ENCODE data around the gene BCL6B. TPM values are rescaled to one million over a fixed set of nuclear protein-coding genes. Genes with fewer than 3 reads are reported as not detected.
A peak's percentile ranks its signal among the peaks of the same experiment; 100 is the strongest.

Gene BCL6B
- total and polyA plus RNA-seq, 10 of the 15 experiments (the other 5 are each of a cell fraction or from before 2014, with no cell fraction given): 0.06 to 0.85 (median 0.11) TPM; not detected in 1

DNA sequence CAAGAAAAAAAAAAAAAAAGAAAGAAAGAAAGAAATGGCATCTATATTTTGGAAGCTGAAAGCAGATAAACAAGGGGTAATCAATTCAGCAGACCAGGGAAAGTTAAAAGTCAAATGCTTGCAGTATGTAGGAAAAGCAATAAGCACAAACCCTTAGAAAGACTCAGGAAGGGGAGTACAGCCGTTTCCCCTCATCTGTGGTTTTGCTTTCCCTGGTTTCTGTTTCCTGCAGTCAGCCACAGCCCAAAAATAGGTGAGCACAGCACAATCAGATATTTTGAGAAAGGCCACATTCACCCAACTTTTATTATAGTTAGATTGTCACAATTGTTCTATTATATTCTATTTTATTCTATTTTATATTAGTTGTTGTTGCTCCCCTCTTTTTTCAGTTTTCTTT is 41.4 kb upstream of the BCL6B start:
- no peaks in the 10 kb centered on the region for H3K4me1 ChIP-seq (ENCODE audit: control insufficient read depth, insufficient read depth, low read length)
- H2AFZ ChIP-seq (ENCODE audit: control insufficient read depth, low read depth, low read length): no peak overlapping the region
- no peaks in the 10 kb centered on the region for H3K79me2 ChIP-seq (ENCODE audit: control insufficient read depth, insufficient read depth, low read length)
- TF ChIP-seq JUND (IDR thresholded peaks at IDR 0.05; ENCODE audit: low read depth, low read length) (no peak), RUNX3 (IDR thresholded peaks at IDR 0.05; ENCODE audit: low read length) (peak; percentile 31; the same call in 1 of the 2 replicates), RCOR1 (conservative IDR thresholded peaks at IDR 0.05; ENCODE audit: low read depth, low read length) (no peak)
- ChIA-PET CTCF (no interaction called here), RAD21 (ENCODE audit: unreplicated experiment) (no interaction called here), SMC1A (ENCODE audit: uncharacterized antibody, unreplicated experiment) (no interaction called here), POLR2A (interaction anchor here (0.6 kb wide), 2 partner anchors 70 to 240 kb away, joined by 3 to 4 read pairs; no protein-coding TSS in a partner anchor)
- intact Hi-C loops (cut with micrococcal nuclease; ENCODE audit: unreplicated experiment) (no loop called here), in situ Hi-C loops (cut with MboI) (no loop called here)
- no peaks in the 10 kb centered on the region for H3K9me3 ChIP-seq (replicated peaks; ENCODE audit: control insufficient read depth, insufficient read depth, low read length)
- BruUV-seq (replicated peaks): no TSS peak
- WGBS (ENCODE audit: insufficient coverage, insufficient replicate concordance, low lambda C conversion rate, missing lambda C conversion rate): 5% methylated on average over 1 of the region's 1 CpG
- no peaks in the 10 kb centered on the region for H3K36me3 ChIP-seq (ENCODE audit: control insufficient read depth in 2 of 2, insufficient read depth in 2 of 2, low read length in 1 of 2)
- no peak for FAIRE-seq
- no peak overlapping the region for H3K9ac ChIP-seq (ENCODE audit: control insufficient read depth, insufficient read depth, low read length)
- H4K20me1 ChIP-seq (ENCODE audit: control insufficient read depth, insufficient read depth): no peaks in the 10 kb centered on the region
- H3K4me2 ChIP-seq (ENCODE audit: control insufficient read depth, insufficient read depth): no peak overlapping the region
- no peaks in the 10 kb centered on the region for H3K27me3 ChIP-seq (replicated peaks in 1 of 2; ENCODE audit: control insufficient read depth in 2 of 2, insufficient read depth in 2 of 2, low read length in 1 of 2)
- no peak for ATAC-seq
- H3K4me3 ChIP-seq: no peak overlapping the region
- no peak overlapping the region for H3K27ac ChIP-seq (ENCODE audit: control insufficient read depth, insufficient read depth)
- DNase-seq (ENCODE audit: low read depth, low spot score): no peak

GRCh38 chr17:6985266-6985665 is 37.6 kb upstream of the BCL6B start:
- Histone ChIP-seq H3K9ac (ENCODE audit: control insufficient read depth, insufficient read depth, low read length) (no peak overlapping the region), H3K27ac (ENCODE audit: control insufficient read depth, insufficient read depth) (no peak overlapping the region), H3K27me3 (replicated peaks in 1 of 2; ENCODE audit: control insufficient read depth in 2 of 2, insufficient read depth in 2 of 2, low read length in 1 of 2) (no peaks in the 10 kb centered on the region), H3K9me3 (replicated peaks; ENCODE audit: control insufficient read depth, insufficient read depth, low read length) (no peaks in the 10 kb centered on the region), H3K36me3 (ENCODE audit: control insufficient read depth in 2 of 2, insufficient read depth in 2 of 2, low read length in 1 of 2) (no peaks in the 10 kb centered on the region), H3K79me2 (ENCODE audit: control insufficient read depth, insufficient read depth, low read length) (no peaks in the 10 kb centered on the region), H3K4me2 (ENCODE audit: control insufficient read depth, insufficient read depth) (no peak overlapping the region), H3K4me1 (ENCODE audit: control insufficient read depth, insufficient read depth, low read length) (no peaks in the 10 kb centered on the region), H2AFZ (ENCODE audit: control insufficient read depth, low read depth, low read length) (no peak overlapping the region), H3K4me3 (no peak overlapping the region), H4K20me1 (ENCODE audit: control insufficient read depth, insufficient read depth) (no peaks in the 10 kb centered on the region)
- ATAC-seq (no peak), FAIRE-seq (no peak), DNase-seq (ENCODE audit: low read depth, low spot score) (no peak)
- no TSS peak for BruUV-seq (replicated peaks)
- ChIA-PET SMC1A (ENCODE audit: uncharacterized antibody, unreplicated experiment) (interaction anchor here (1.0 kb wide), 1 partner anchor 12 kb away, joined by 3 read pairs; no protein-coding TSS in a partner anchor), POLR2A (no interaction called here), CTCF (interaction anchor here (0.9 kb wide), 1 partner anchor 19 kb away, joined by 4 read pairs; no protein-coding TSS in a partner anchor), RAD21 (ENCODE audit: unreplicated experiment) (interaction anchor here (1.3 kb wide), 1 partner anchor 74 kb away, joined by 3 read pairs; no protein-coding TSS in a partner anchor)
- WGBS (ENCODE audit: insufficient coverage, insufficient replicate concordance, low lambda C conversion rate, missing lambda C conversion rate): 83% methylated on average over 4 of the region's 4 CpGs
- intact Hi-C loops (cut with micrococcal nuclease; ENCODE audit: unreplicated experiment) (no loop called here), in situ Hi-C loops (cut with MboI) (no loop called here)
- TF ChIP-seq ZBTB11 (CRISPR knock-in tag; IDR thresholded peaks at IDR 0.05) (no peak), CUX1 (IDR thresholded peaks at IDR 0.05; ENCODE audit: insufficient replicate concordance, low read depth, low read length) (no peak), POLR2A (IDR thresholded peaks at IDR 0.05; ENCODE audit: low read depth, low read length) (no peak), ZBTB33 (IDR thresholded peaks at IDR 0.05) (no peak)

Measured in GM12878 (cell line).